K562 (cell line): ENCODE results near the gene ZNF441. TPM values are rescaled to one million over a fixed set of nuclear protein-coding genes. Genes with fewer than 3 reads are reported as not detected.

Experiments
- HDAC8 ChIP-seq: fragments of 450-650 bp; IDR thresholded peaks from 2 replicates; pipeline ENCODE4 v1.6.1; 2016; ENCODE audit warnings: mild to moderate bottlenecking, missing genetic modification characterization, moderate library complexity, missing compliant biosample characterization
- LEF1 ChIP-seq: fragments of 450-650 bp; IDR thresholded peaks from 2 replicates; pipeline ENCODE4 v1.6.1; 2016; ENCODE audit warnings: mild to moderate bottlenecking
- RBM15 ChIP-seq: fragments of 200-400 bp; formaldehyde crosslinking; IDR thresholded peaks from 2 replicates; pipeline ENCODE4 v1.6.1; 2018; ENCODE audit warnings: mild to moderate bottlenecking, low read length, moderate library complexity; ENCODE audit not compliant: insufficient read depth
- RCOR1 ChIP-seq, 2 experiments: IDR thresholded peaks; 2 replicates each; pipeline ENCODE4 v1.6.1; 2012; ENCODE audit warnings: low read depth in 2 of 2, low read length in 2 of 2, borderline replicate concordance in 1 of 2, improper control_type of control experiment in 1 of 2
- SIN3B ChIP-seq: fragments of 450-650 bp; IDR thresholded peaks from 2 replicates; pipeline ENCODE4 v1.6.1; 2017; ENCODE audit warnings: low read depth, mild to moderate bottlenecking, moderate library complexity
- SREBF1 ChIP-seq: fragments of 150-350 bp; IDR thresholded peaks from 2 replicates; pipeline ENCODE4 v1.6.1; 2014; ENCODE audit warnings: antibody characterized with exemption, low read depth, low read length, borderline replicate concordance
- ZBTB40 ChIP-seq, 2 experiments: fragments of 450-650 bp in 1 of 2; sonication (generic) in 1 of 2; formaldehyde crosslinking in 1 of 2; IDR thresholded peaks; 2 replicates each; pipeline versions ENCODE4 v1.7.1 to v1.9.0; 2016 to 2022; ENCODE audit warnings: inconsistent platforms in 1 of 2, mild to moderate bottlenecking in 1 of 2, missing genetic modification reagents in 1 of 2
- ZNF407 ChIP-seq: fragments of 450-650 bp; IDR thresholded peaks from 2 replicates; pipeline ENCODE4 v1.6.1; 2016; ENCODE audit warnings: low read depth
- polyA plus RNA-seq, 8 experiments: library from polyadenylated mRNA; depleted of rRNA in 4 of 8; stranded (reverse) in 5 of 8; unstranded in 3 of 8; fragments of >200 nt; fragmentation: Nextera tagmentation in 2 of 8; fragmentation: Illumina TruSeq in 1 of 8; extraction: Ambion mirVana in 2 of 8; extraction: Trizol in 1 of 8; gene quantifications; 2 replicates each; pipeline versions ENCODE4 v1.2.1 to v1.2.3, GENCODE V29; 2011 to 2014; ENCODE audit warnings: inconsistent platforms in 1 of 8, missing spikeins in 1 of 8
- total RNA-seq, 7 experiments: library from RNA; depleted of rRNA in 6 of 7; stranded (reverse); fragments of >200 nt in 6 of 7; fragmentation: Illumina TruSeq in 2 of 7; extraction: Trizol in 2 of 7; gene quantifications; 2 replicates each; pipeline versions ENCODE4 v1.2.1 to v1.2.3, GENCODE V29; 2011 to 2021; ENCODE audit warnings: low replicate concordance in 1 of 7

The ZNF441 gene
- total and polyA plus RNA-seq, 9 of the 15 experiments (the other 6 are each of a cell fraction or from before 2014, with no cell fraction given), result 1.9 to 14.0 (median 7.8) TPM

DNA sequence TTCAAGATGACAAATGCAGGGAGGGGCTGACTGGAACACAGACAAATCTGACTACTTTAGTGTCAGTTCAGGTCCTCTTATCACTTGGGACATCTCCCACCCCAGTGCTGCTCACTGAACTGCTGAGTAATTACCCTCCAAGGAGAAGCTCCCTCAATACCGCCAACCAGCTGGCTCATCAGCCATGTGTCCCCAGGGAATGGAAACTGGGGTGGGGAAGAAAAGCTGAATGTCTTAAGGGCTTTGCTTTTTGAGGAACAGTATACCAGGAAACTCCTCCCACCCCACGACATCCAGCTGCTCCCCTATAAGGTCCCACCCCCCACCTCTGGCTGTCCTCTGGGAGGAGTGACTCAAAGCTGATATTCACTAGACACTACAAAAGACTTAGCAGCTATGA is 30.1 kb upstream of the ZNF441 start (continued):
- no peak for TF ChIP-seq ZNF407
- TF ChIP-seq RBM15, result no peak
- TF ChIP-seq RCOR1 (IDR thresholded peaks at IDR 0.05; ENCODE audit: borderline replicate concordance in 1 of 2, low read depth in 2 of 2, low read length in 2 of 2), result peak; percentile 36 to 97; a peak in 2 of 4 replicates
- peak; percentile 54; the same call in 1 of the 2 replicates for TF ChIP-seq LEF1
- TF ChIP-seq SIN3B, result no peak
- no peak for TF ChIP-seq HDAC8 (tag)
- TF ChIP-seq ZBTB40 (IDR thresholded peaks at IDR 0.05), result no peak
- no peak for TF ChIP-seq ZBTB40 (CRISPR knock-in tag; IDR thresholded peaks at IDR 0.05)
- no peak for TF ChIP-seq SREBF1
